Thoracic aorta (tissue), 2 donors: ENCODE data around the gene SYTL3. TPM values are rescaled to one million over a fixed set of nuclear protein-coding genes. Genes with fewer than 3 reads are reported as not detected.

Source experiments
- ATAC-seq: fragments of 150-250 bp; one replicate; pipeline ENCODE4 v1.8.0; 2017; ENCODE audit warnings: low read depth; ENCODE audit not compliant: insufficient number of reproducible peaks, low FRiP score
- DNase-seq: peaks from one replicate; pipeline ENCODE4 v3.0.0-alpha.2; 2020; ENCODE audit warnings: low spot score
- H3K27ac ChIP-seq, 2 donors: fragments of 200-600 bp; sonication (generic); 1 replicate in 1 of 2; 2 replicates in 1 of 2; pipeline ENCODE4 v1.5.1; 2016; ENCODE audit warnings: mild to moderate bottlenecking in 2 of 2, moderate library complexity in 2 of 2
- H3K27me3 ChIP-seq: fragments of 200-600 bp; sonication (generic); replicated peaks from 2 replicates; pipeline ENCODE4 v1.6.0; 2016; ENCODE audit warnings: mild to moderate bottlenecking; ENCODE audit not compliant: insufficient read depth
- H3K36me3 ChIP-seq: fragments of 200-600 bp; sonication (generic); one replicate; pipeline ENCODE4 v1.5.1; 2016
- H3K4me1 ChIP-seq, 2 donors: fragments of 200-600 bp; sonication (generic); 1 replicate in 1 of 2; 2 replicates in 1 of 2; pipeline versions ENCODE4 v1.5.1 to v1.6.0; 2016; ENCODE audit warnings: low read depth in 2 of 2, mild to moderate bottlenecking in 1 of 2; ENCODE audit not compliant: control insufficient read depth in 1 of 2
- H3K4me3 ChIP-seq: fragments of 200-600 bp; sonication (generic); 2 replicates; pipeline ENCODE4 v1.5.1; 2016; ENCODE audit warnings: mild to moderate bottlenecking
- H3K9me3 ChIP-seq: fragments of 200-600 bp; sonication (generic); 2 replicates; pipeline ENCODE4 v1.5.1; 2016
- CTCF ChIP-seq: fragments of 200-600 bp; sonication (generic); IDR thresholded peaks from one replicate; pipeline ENCODE4 v1.5.1; 2019; ENCODE audit warnings: antibody characterized with exemption
- total RNA-seq, 2 donors: library from RNA; depleted of rRNA; stranded (reverse); fragments of >200 nt; gene quantifications; one replicate each; pipeline versions ENCODE4 v1.1.0 to v1.2.3, GENCODE V29; 2016

SYTL3 gene
- total RNA-seq, 2 donors from 2014 or later: 7.1 to 9.6 TPM

- ATAC-seq (no peak), DNase-seq (no peak)
- Histone ChIP-seq H3K9me3 (no peaks in the 10 kb centered on the region), H3K4me3 (no peak overlapping the region), H3K27ac (no peak overlapping the region), H3K27me3 (no peaks in the 10 kb centered on the region), H3K36me3 (no peaks in the 10 kb centered on the region), H3K4me1 (peaks cover 0 to 14% of the 10 kb centered on the region in 2 donors)
- TF ChIP-seq CTCF: no peak
These were observed 104.9 kb downstream of the SYTL3 start for GRCh38 chr6:158754738-158755137.

- no peak for TF ChIP-seq CTCF
- no peak overlapping the region for H3K27ac ChIP-seq
- ATAC-seq (no peak), DNase-seq (no peak)
- H3K36me3 ChIP-seq: no peaks in the 10 kb centered on the region
- no peaks in the 10 kb centered on the region for H3K27me3 ChIP-seq
- H3K4me1 ChIP-seq: peaks cover 0 to 14% of the 10 kb centered on the region in 2 donors
- H3K4me3 ChIP-seq: no peak overlapping the region
- H3K9me3 ChIP-seq: no peaks in the 10 kb centered on the region
These were observed 105.8 kb downstream of the SYTL3 start for GRCh38 chr6:158755636-158756035.

GRCh38 chr6:158756126-158756525 lies 106.3 kb downstream of the SYTL3 start:
- Histone ChIP-seq H3K4me3 (no peak overlapping the region), H3K27me3 (no peaks in the 10 kb centered on the region), H3K4me1 (peaks cover 0 to 14% of the 10 kb centered on the region in 2 donors), H3K27ac (no peak overlapping the region), H3K9me3 (no peaks in the 10 kb centered on the region), H3K36me3 (no peaks in the 10 kb centered on the region)
- ATAC-seq (no peak), DNase-seq (no peak)
- TF ChIP-seq CTCF: no peak

- no peak for TF ChIP-seq CTCF
- peaks cover 0 to 10% of the 10 kb centered on the region in 2 donors for H3K4me1 ChIP-seq
- H3K27me3 ChIP-seq: no peaks in the 10 kb centered on the region
These were observed 107.3 kb downstream of the SYTL3 start for GRCh38 chr6:158756977-158757752.

GRCh38 chr6:158757753-158758090 lies 107.9 kb downstream of the SYTL3 start:
- Histone ChIP-seq H3K36me3 (no peaks in the 10 kb centered on the region), H3K27ac (no peak overlapping the region), H3K9me3 (no peaks in the 10 kb centered on the region), H3K4me3 (no peak overlapping the region), H3K27me3 (no peaks in the 10 kb centered on the region), H3K4me1 (peaks cover 0 to 4% of the 10 kb centered on the region in 2 donors)
- DNase-seq (no peak), ATAC-seq (no peak)
- no peak for TF ChIP-seq CTCF

More at GRCh38 chr6:158756977-158757752, 107.3 kb downstream of the SYTL3 start:
- DNase-seq (no peak), ATAC-seq (no peak)
- Histone ChIP-seq H3K9me3 (no peaks in the 10 kb centered on the region), H3K36me3 (no peaks in the 10 kb centered on the region), H3K4me3 (no peak overlapping the region), H3K27ac (no peak overlapping the region)
